Tibial nerve (tissue), 3 donors: ENCODE measurements around the gene ST7L.

Experiments
- CTCF ChIP-seq, 5 experiments: fragments of 200-600 bp in 3 of 5; fragments of 450-650 bp in 2 of 5; sonication (generic) in 3 of 5; IDR thresholded peaks; one replicate each; pipeline ENCODE4 v1.5.1; 2016 to 2019; ENCODE audit warnings: antibody characterized with exemption in 5 of 5, mild to moderate bottlenecking in 3 of 5, moderate library complexity in 2 of 5
- POLR2A ChIP-seq, 2 donors: fragments of 450-650 bp; IDR thresholded peaks; one replicate each; pipeline ENCODE4 v1.6.1; 2017; ENCODE audit warnings: antibody characterized with exemption in 2 of 2, mild to moderate bottlenecking in 2 of 2, moderate library complexity in 2 of 2

GRCh38 chr1:112626193-112626592 lies 7.3 kb upstream of the ST7L start:
- no peak for TF ChIP-seq CTCF (IDR thresholded peaks at IDR 0.05)
- TF ChIP-seq POLR2A (IDR thresholded peaks at IDR 0.05) = no peak
